SU-DHL-6 (cell line): ENCODE results near the gene TMED8.

ENCODE experiments used
- CTCF ChIP-seq: fragments of 200-600 bp; sonication (generic); IDR thresholded peaks from one replicate; pipeline ENCODE4 v1.5.1; 2017; ENCODE audit warnings: antibody characterized with exemption, mild to moderate bottlenecking, low read length, moderate library complexity; ENCODE audit not compliant: insufficient read depth, poor library complexity, severe bottlenecking
- EZH2phosphoT487 ChIP-seq: fragments of 200-600 bp; sonication (generic), shearing (Covaris generic); conservative IDR thresholded peaks from 2 replicates; pipeline ENCODE4 v1.6.1; 2018; ENCODE audit warnings: mild to moderate bottlenecking, antibody characterized with exemption, low read length, moderate library complexity, mixed read lengths

DNA sequence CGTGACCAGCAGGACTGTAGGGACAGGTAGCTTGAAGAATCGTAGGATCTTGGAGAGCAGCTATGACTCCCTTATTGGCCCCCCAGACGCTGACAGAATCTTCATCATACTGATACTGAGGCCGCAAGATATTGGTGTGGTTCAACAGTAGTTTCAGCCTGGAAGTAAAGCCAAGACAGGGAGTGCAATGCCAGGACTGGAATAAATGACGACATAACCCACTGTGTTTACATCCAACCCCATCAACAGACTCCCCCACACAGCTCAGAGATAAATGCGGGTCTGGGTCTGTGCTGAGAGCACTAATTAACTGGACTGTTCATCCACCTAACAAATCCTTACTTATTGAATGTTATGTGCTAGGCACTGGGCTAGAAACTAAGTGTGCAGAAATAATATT is 29.8 kb upstream of the TMED8 start:
- TF ChIP-seq CTCF (no peak), EZH2phosphoT487 (no peak)
